ENCODE data around the gene CCL27.

CCL27 gene

DNA sequence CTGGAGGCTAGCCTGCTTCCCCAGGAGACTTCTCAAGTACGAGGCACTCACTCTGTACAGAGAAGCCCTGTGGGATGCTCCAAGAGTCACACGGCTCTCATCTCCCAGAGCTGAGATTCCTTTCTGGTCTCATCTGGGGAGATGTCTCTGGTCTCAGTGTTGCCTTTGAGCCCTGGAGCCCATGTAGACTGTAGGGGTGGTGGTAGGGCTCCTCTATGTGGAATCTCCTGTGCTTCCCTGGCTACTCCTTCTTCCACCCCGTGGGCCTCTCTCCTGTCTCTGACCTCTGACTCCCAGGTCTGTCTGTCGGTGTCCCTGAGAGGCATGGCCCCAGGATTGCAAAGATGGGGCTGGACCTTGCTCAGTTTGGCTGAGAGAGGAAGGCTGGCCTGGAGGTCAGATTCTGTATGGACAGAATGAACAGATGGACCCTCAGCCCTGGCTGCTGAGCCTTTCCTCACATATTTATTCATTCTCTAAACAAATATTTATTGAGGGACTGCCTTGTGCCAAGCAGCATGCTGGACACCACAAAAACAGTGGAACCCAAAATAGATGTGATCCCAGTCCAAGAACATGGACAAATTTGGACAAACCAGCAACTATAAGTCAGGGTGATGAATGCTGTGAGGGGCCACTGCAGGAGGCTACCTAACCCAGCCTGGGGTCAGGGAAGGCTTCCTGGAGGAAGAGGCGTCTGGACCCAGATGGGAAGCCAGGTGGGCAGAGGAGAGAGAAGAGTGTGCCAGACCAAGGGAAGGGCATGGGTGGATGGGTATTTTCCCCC, 26.1 kb upstream of the CCL27 start:
- no peaks in the 10 kb centered on the region for H3K4me1 ChIP-seq (ENCODE audit: insufficient read depth, poor library complexity, severe bottlenecking)
- ATAC-seq (ENCODE audit: low read depth) (no peak), DNase-seq (ENCODE audit: low spot score) (no peak)
- TF ChIP-seq CTCF (IDR thresholded peaks at IDR 0.05; ENCODE audit: poor library complexity, severe bottlenecking): no peak
- no peaks in the 10 kb centered on the region for H3K9me3 ChIP-seq (ENCODE audit: severe bottlenecking)
- no peak overlapping the region for H3K27ac ChIP-seq (ENCODE audit: poor library complexity, severe bottlenecking)
- H3K36me3 ChIP-seq (ENCODE audit: low read depth): no peaks in the 10 kb centered on the region
- H3K27me3 ChIP-seq (ENCODE audit: insufficient read depth, poor library complexity, severe bottlenecking): no peaks in the 10 kb centered on the region
- no peak overlapping the region for H3K4me3 ChIP-seq (ENCODE audit: severe bottlenecking)

- H3K36me3 ChIP-seq (ENCODE audit: low read depth): no peaks in the 10 kb centered on the region
- H3K27me3 ChIP-seq (ENCODE audit: insufficient read depth, poor library complexity, severe bottlenecking): no peaks in the 10 kb centered on the region
- H3K9me3 ChIP-seq (ENCODE audit: severe bottlenecking): no peaks in the 10 kb centered on the region
- H3K27ac ChIP-seq (ENCODE audit: poor library complexity, severe bottlenecking): no peak overlapping the region
- H3K4me3 ChIP-seq (ENCODE audit: severe bottlenecking): no peak overlapping the region
- no peak for ATAC-seq (ENCODE audit: low read depth)
- H3K4me1 ChIP-seq (ENCODE audit: insufficient read depth, poor library complexity, severe bottlenecking): no peaks in the 10 kb centered on the region
- DNase-seq (ENCODE audit: low spot score): no peak
- TF ChIP-seq CTCF (IDR thresholded peaks at IDR 0.05; ENCODE audit: poor library complexity, severe bottlenecking): no peak
Observed at GRCh38 chr9:34687276-34688030, 25.0 kb upstream of the CCL27 start.

DNA sequence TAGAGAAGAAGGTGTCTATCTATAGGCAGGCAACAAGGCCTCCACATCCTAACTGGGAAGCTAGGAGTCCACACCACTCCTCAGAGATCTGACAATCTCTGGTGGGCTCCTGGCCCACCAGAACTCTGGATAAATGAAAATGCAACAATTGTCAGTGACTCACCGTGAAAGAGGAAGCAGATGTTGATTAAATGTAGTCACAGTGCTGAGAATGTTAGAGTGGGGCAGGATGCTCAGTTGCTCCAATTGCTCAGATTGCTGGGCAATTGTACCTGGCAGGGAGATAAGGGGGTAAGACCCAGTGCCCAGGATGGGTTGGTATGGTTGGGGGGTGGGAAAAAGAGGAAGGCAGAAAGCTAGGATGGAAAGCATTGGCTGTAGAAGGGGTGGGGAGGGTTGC, 24.3 kb upstream of the CCL27 start:
- no peaks in the 10 kb centered on the region for H3K9me3 ChIP-seq (ENCODE audit: severe bottlenecking)
- no peak overlapping the region for H3K4me3 ChIP-seq (ENCODE audit: severe bottlenecking)
- DNase-seq (ENCODE audit: low spot score) (no peak), ATAC-seq (ENCODE audit: low read depth) (no peak)
- H3K27me3 ChIP-seq (ENCODE audit: insufficient read depth, poor library complexity, severe bottlenecking): no peaks in the 10 kb centered on the region
- no peaks in the 10 kb centered on the region for H3K36me3 ChIP-seq (ENCODE audit: low read depth)
- H3K4me1 ChIP-seq (ENCODE audit: insufficient read depth, poor library complexity, severe bottlenecking): no peaks in the 10 kb centered on the region
- no peak for TF ChIP-seq CTCF (IDR thresholded peaks at IDR 0.05; ENCODE audit: poor library complexity, severe bottlenecking)
- no peak overlapping the region for H3K27ac ChIP-seq (ENCODE audit: poor library complexity, severe bottlenecking)

DNA sequence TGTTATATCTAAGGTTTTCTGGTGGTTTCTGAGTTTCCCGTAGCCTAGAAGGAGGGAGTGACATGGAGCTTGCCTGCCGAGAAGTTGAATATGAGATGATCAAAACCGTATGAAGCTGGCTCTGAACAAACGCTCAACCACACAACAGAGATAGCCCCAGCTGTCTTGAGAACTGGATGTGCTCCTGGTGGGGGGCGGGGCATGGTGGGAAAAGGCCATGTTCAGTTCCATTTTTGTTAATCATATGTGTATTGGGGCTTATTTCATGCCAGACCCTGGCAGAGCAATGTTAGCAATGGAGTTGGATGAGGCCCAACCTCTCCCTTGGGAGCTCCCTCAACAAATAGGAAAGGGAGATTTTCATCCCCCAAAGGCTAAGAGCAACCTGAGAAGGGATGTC, 23.8 kb upstream of the CCL27 start:
- Histone ChIP-seq H3K9me3 (ENCODE audit: severe bottlenecking) (no peaks in the 10 kb centered on the region), H3K27ac (ENCODE audit: poor library complexity, severe bottlenecking) (no peak overlapping the region), H3K36me3 (ENCODE audit: low read depth) (no peaks in the 10 kb centered on the region), H3K4me1 (ENCODE audit: insufficient read depth, poor library complexity, severe bottlenecking) (no peaks in the 10 kb centered on the region), H3K27me3 (ENCODE audit: insufficient read depth, poor library complexity, severe bottlenecking) (no peaks in the 10 kb centered on the region), H3K4me3 (ENCODE audit: severe bottlenecking) (no peak overlapping the region)
- no peak for DNase-seq (ENCODE audit: low spot score)
- no peak for ATAC-seq (ENCODE audit: low read depth)
- TF ChIP-seq CTCF (IDR thresholded peaks at IDR 0.05; ENCODE audit: poor library complexity, severe bottlenecking): no peak

- ATAC-seq (ENCODE audit: low read depth) (no peak), DNase-seq (ENCODE audit: low spot score) (no peak)
- H3K27me3 ChIP-seq (ENCODE audit: insufficient read depth, poor library complexity, severe bottlenecking): no peaks in the 10 kb centered on the region
- no peaks in the 10 kb centered on the region for H3K9me3 ChIP-seq (ENCODE audit: severe bottlenecking)
- no peaks in the 10 kb centered on the region for H3K4me1 ChIP-seq (ENCODE audit: insufficient read depth, poor library complexity, severe bottlenecking)
- TF ChIP-seq CTCF (IDR thresholded peaks at IDR 0.05; ENCODE audit: poor library complexity, severe bottlenecking): no peak
- H3K36me3 ChIP-seq (ENCODE audit: low read depth): no peaks in the 10 kb centered on the region
- no peak overlapping the region for H3K27ac ChIP-seq (ENCODE audit: poor library complexity, severe bottlenecking)
- H3K4me3 ChIP-seq (ENCODE audit: severe bottlenecking): no peak overlapping the region
Observed at GRCh38 chr9:34685591-34685990, 23.1 kb upstream of the CCL27 start.

Data from RWPE2 (cell line).